B cell (primary cell): ENCODE results near the gene SRRM1.

Experiments
- EZH2 ChIP-seq: IDR thresholded peaks from 2 replicates; pipeline ENCODE4 v1.6.1; 2012; ENCODE audit warnings: borderline replicate concordance, low read depth, mild to moderate bottlenecking, moderate library complexity, low read length; ENCODE audit not compliant: insufficient read depth, poor library complexity, severe bottlenecking
- TF ChIP-seq, protein P1 (sequence below): fragments of 200-600 bp; IDR thresholded peaks from one replicate; pipeline ENCODE4 v1.8.0; 2022; ENCODE audit warnings: antibody characterized with exemption, mild to moderate bottlenecking

DNA sequence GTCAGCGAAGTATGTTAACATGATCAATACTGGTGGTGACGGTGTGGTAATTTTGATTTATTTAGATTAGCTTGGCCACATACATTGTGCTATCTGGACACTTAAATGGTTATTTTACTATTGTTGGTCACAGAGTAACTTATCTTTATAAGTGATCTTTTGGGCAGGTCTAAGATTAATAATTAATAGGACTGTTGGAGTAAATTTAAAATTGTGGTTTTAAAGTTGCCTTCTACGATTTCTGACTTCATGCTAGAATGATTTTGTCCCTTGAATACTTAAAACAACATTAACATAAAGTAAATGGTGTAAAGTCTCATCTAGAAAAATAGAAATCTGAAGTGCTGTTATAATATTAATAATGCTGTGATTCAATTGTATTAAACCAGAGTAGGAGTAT lies 14.7 kb downstream of the SRRM1 start:
- TF ChIP-seq, protein P1, sequence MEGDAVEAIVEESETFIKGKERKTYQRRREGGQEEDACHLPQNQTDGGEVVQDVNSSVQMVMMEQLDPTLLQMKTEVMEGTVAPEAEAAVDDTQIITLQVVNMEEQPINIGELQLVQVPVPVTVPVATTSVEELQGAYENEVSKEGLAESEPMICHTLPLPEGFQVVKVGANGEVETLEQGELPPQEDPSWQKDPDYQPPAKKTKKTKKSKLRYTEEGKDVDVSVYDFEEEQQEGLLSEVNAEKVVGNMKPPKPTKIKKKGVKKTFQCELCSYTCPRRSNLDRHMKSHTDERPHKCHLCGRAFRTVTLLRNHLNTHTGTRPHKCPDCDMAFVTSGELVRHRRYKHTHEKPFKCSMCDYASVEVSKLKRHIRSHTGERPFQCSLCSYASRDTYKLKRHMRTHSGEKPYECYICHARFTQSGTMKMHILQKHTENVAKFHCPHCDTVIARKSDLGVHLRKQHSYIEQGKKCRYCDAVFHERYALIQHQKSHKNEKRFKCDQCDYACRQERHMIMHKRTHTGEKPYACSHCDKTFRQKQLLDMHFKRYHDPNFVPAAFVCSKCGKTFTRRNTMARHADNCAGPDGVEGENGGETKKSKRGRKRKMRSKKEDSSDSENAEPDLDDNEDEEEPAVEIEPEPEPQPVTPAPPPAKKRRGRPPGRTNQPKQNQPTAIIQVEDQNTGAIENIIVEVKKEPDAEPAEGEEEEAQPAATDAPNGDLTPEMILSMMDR = no peak
- no peak for TF ChIP-seq EZH2
